Colonic mucosa (tissue), 4 donors: ENCODE data around the gene EFNA2. TPM values are rescaled to one million over a fixed set of nuclear protein-coding genes. Genes with fewer than 3 reads are reported as not detected.
A peak's percentile ranks its signal among the peaks of the same experiment; 100 is the strongest.

Experiments
- DNase-seq: peaks from one replicate; pipeline ENCODE4 v3.0.0-alpha.2; 2020
- H3K27ac ChIP-seq: fragments of 200-600 bp; one replicate; pipeline ENCODE4 v1.8.0; 2021
- H3K27me3 ChIP-seq: fragments of 200-600 bp; one replicate; pipeline ENCODE4 v1.8.0; 2021
- H3K36me3 ChIP-seq: fragments of 200-600 bp; one replicate; pipeline ENCODE4 v1.8.0; 2021
- H3K4me1 ChIP-seq: fragments of 200-600 bp; one replicate; pipeline ENCODE4 v1.8.0; 2021; ENCODE audit warnings: mild to moderate bottlenecking
- H3K4me3 ChIP-seq: fragments of 200-600 bp; one replicate; pipeline ENCODE4 v1.8.0; 2021
- H3K9ac ChIP-seq, 2 donors: one replicate each; pipeline ENCODE4 v1.7.0; 2013; ENCODE audit warnings: control low read depth in 2 of 2, low read depth in 2 of 2, low read length in 2 of 2
- H3K9me3 ChIP-seq: fragments of 200-600 bp; one replicate; pipeline ENCODE4 v1.8.0; 2021
- CTCF ChIP-seq: fragments of 200-600 bp; IDR thresholded peaks from one replicate; pipeline ENCODE4 v1.8.0; 2022; ENCODE audit warnings: antibody characterized with exemption, mild to moderate bottlenecking
- intact Hi-C: fragments of 100-400 bp; cut with DNase I; formaldehyde crosslinking; loops from one replicate; pipeline ENCODE4 v1.14.1; 2022
- total RNA-seq, 2 donors: library from RNA; stranded (reverse); fragmentation: NEBNext Ultra II Directional in 1 of 2; extraction: Animal tissue kit (Norgen Biotek cat#: 25700) in 1 of 2; gene quantifications; one replicate each; pipeline ENCODE4 v1.2.1, GENCODE V29; 2021
- donor health status: healthy.
- donor health status: DM: no; HTN: no; CAD: no.
- donor health status: DM: no; HTN: no; CAD: no.

EFNA2 gene
- total RNA-seq, 2 donors from 2014 or later: 72.8 to 86.1 TPM

- intact Hi-C loops: no loop called here
- peak overlapping the region in 1 of 2 donors; percentile 79 for H3K9ac ChIP-seq
- no peak for TF ChIP-seq CTCF
- peaks cover 6% of the 10 kb centered on the region for H3K4me1 ChIP-seq
- peak overlapping the region; percentile 73 for H3K27ac ChIP-seq
- H3K27me3 ChIP-seq: peaks cover 4% of the 10 kb centered on the region
- DNase-seq: peak; percentile 47
- H3K9me3 ChIP-seq: no peaks in the 10 kb centered on the region
- H3K36me3 ChIP-seq: no peaks in the 10 kb centered on the region
- H3K4me3 ChIP-seq: peak overlapping the region; percentile 23
Observed at GRCh38 chr19:1292419-1293151, 6.9 kb downstream of the EFNA2 start.

GRCh38 chr19:1293782-1294604 is 8.3 kb downstream of the EFNA2 start:
- no peak overlapping the region for H3K27ac ChIP-seq
- intact Hi-C loops: no loop called here
- H3K27me3 ChIP-seq: no peaks in the 10 kb centered on the region
- H3K4me1 ChIP-seq: peaks cover 6% of the 10 kb centered on the region
- H3K4me3 ChIP-seq: no peak overlapping the region
- H3K9ac ChIP-seq: no peak overlapping the region
- no peak for TF ChIP-seq CTCF
- DNase-seq: no peak
- H3K36me3 ChIP-seq: no peaks in the 10 kb centered on the region
- H3K9me3 ChIP-seq: no peaks in the 10 kb centered on the region

- intact Hi-C loops: no loop called here
Observed at GRCh38 chr19:1294688-1295087, 9.0 kb downstream of the EFNA2 start.

GRCh38 chr19:1295169-1296012 is 9.7 kb downstream of the EFNA2 start:
- H3K27ac ChIP-seq: no peak overlapping the region
- H3K9ac ChIP-seq: no peak overlapping the region
- TF ChIP-seq CTCF: no peak
- no peak for DNase-seq
- no peaks in the 10 kb centered on the region for H3K36me3 ChIP-seq
- no peaks in the 10 kb centered on the region for H3K27me3 ChIP-seq
- peaks cover 6% of the 10 kb centered on the region for H3K4me1 ChIP-seq
- no peaks in the 10 kb centered on the region for H3K9me3 ChIP-seq
- no peak overlapping the region for H3K4me3 ChIP-seq
- intact Hi-C loops: no loop called here

More at GRCh38 chr19:1294688-1295087, 9.0 kb downstream of the EFNA2 start:
- no peaks in the 10 kb centered on the region for H3K9me3 ChIP-seq
- H3K36me3 ChIP-seq: no peaks in the 10 kb centered on the region
- no peak overlapping the region for H3K27ac ChIP-seq
- no peak for DNase-seq
- no peaks in the 10 kb centered on the region for H3K27me3 ChIP-seq
- TF ChIP-seq CTCF: no peak
- H3K4me1 ChIP-seq: peaks cover 6% of the 10 kb centered on the region
- no peak overlapping the region for H3K9ac ChIP-seq
- no peak overlapping the region for H3K4me3 ChIP-seq

GRCh38 chr19:1296078-1296477 is 10.4 kb downstream of the EFNA2 start:
- Histone ChIP-seq H3K27ac (no peak overlapping the region), H3K4me1 (peaks cover 6% of the 10 kb centered on the region), H3K9ac (no peak overlapping the region), H3K27me3 (no peaks in the 10 kb centered on the region), H3K36me3 (no peaks in the 10 kb centered on the region), H3K4me3 (no peak overlapping the region), H3K9me3 (no peaks in the 10 kb centered on the region)
- intact Hi-C loops: no loop called here
- no peak for TF ChIP-seq CTCF
- DNase-seq: no peak
